GM19397 (cell line): Measurements from ENCODE around the gene APRT.

Source experiments
- ATAC-seq: cut with Tn5 transposase; IDR thresholded peaks from one replicate; pipeline ENCODE4 v1.9.1; 2021; ENCODE audit warnings: mild to moderate bottlenecking, moderate library complexity; ENCODE audit not compliant: unreplicated experiment

Gene APRT

DNA sequence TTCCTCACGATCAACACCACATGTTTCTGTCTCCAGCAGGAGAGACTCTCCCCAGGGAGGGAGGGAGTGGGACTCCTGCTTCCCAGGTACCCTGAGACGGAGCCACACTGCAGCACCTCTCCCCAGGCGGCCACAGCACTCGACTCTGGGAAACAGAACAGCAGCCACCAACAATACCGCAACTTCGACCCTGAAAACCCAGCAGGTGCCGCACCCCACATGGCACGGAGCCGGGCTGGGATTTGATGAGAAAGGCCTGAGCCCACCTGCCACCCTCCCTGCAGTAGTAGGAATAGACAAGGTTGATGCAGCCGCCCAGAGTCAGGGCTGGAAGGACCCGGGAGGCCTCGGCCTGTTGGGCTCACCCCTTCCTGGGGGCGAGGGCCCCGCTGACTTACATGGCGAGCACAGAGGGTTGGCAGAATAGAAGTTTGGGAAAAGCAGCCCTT lies 30.6 kb upstream of the APRT start:
- ATAC-seq, result no peak

DNA sequence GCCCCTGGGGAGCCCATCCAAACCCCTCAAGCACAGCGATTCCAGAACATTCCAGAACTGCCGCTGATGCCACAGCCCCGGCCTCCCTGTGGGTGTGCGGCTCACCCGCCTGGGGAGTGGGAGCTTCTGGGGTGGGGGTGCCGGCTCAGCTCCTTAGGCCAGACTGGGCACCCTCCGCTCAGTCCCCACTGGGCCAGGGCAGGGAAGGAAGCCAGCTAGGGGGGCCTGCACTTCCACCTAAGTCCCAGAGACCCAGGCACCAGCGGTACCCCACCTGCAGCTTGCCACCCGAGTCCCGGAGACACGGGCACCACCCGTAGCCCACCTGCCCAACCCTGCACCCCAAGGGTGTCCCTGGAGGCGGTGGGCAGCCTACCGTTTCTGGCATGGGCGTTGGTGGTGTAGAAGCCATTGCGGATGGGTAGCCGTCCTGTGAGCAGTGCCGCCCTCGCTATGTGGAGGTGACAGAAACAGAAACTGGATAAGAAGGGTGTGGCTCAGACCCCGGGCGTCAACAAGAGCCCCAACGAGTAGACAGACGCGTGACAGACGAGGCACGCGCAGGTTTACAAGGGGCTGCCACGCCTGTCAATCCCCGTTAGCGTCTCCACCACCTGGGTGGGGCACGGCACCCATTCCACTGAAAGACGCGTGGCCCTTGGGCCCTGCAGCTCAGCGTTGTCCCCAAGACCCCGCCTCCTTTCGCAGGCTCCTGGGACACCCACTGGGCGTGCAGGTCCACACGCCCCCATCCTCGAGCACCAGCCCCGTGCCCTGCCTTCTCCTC lies 30.0 kb upstream of the APRT start:
- no peak for ATAC-seq

DNA sequence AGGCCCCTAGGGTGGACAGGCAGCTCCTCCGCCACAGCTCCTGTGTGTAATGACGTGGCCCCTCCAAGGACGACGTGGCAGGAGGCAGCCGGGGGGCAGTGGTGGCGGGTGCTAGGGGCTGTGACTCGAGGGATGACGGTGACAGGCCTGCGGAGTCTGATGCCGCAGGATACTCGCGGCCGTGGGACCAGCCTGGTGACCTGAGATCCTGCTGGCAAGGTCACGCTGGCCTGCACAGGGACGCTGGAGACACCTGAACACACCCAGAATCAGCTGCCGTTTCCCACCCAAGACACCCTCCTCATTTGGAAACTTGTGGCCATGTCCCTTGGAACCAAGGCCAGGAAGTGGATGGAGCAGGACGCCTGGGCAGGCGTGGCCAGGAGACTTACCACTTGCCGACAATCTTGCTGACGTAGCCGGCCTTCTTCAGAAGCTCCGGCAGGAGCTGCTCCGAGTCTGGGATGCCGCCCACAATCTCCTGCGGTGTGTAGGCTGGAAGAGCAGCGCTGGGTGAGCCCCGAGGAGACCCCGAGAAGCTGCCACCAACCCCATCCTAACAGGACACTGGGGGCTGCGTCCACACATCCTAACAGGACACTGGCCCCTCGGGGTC lies 29.0 kb upstream of the APRT start:
- no peak for ATAC-seq

DNA sequence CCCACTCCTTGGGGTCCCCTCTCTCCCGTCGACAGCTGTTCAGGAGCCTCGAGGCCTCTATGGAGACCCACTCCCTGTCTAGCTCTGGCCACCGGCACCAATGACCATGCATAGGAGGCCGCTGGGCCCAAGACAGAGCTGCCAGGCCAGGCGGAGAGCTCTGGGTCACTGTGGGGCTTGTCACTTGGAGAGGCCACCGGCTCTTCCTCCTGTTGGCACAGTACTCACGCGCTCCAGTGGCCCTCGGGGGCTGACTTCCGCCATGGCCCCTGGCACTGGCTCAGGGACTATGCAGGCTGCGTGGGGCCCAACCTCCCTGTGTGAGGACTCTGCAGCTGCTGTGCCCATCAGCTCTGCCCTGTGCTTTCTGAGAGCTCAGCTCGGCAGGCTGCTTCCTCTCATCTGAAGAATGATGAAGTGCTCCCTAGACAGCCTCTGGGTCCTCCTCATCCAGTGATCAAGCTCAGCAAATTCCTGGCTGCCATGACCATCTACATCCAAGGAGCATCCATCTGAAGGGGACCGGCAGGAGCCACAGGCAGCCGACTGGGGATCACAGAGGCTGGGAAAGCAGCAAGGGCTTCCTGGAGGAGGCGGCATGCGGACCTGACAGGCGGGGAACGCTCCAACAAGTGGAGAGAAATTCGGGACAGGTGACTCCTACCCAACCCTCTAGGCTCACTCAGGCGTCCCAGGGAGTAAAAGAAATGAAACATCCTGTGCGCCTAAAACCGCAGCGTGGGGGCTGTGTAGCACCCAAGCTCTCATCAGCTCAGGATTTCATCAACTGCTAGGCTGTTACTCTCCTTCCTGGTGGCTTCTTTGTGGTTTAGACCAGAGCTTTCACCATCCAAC lies 28.2 kb upstream of the APRT start:
- ATAC-seq, result no peak

DNA sequence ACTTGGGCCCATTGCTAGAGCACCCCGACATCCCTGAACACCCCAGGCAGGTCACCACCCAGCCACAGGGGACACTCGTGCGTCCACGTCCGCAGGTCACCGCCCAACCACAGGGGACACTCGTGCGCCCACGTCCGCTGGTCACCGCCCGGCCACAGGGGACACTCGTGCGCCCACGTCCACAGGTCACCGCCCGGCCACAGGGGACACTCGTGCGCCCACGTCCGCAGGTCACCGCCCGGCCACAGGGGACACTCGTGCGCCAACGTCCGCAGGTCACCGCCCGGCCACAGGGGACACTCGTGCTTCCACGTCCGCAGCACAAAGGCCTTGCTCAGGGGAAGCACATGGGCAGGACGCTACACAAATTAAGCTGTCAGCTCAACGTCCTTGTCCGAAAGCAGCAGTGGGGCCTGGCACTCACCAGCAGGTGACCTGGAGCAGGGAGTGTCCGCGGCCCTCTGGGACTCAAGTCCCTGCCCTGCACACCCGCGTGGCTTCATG lies 27.4 kb upstream of the APRT start:
- ATAC-seq, result no peak

DNA sequence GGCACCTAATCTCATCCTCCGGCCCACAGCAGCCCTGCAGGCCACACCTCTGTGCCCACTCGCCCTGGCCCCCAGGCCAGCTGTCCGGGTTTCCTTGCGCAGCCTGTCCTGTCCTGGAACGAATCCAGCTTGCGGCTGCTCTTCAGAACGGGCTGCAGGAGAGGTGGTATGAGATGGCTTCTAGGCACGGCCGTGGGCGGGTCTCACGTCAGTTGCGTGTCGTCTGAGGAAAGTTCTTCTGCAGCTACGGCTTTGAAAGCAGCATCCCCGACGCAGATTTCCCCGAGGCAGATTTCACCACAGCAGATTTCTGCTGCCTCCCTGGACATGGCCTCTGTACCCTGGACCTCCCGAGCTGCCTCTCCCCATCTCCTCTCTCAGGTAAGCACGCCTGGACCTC lies 26.8 kb upstream of the APRT start:
- ATAC-seq, result no peak

DNA sequence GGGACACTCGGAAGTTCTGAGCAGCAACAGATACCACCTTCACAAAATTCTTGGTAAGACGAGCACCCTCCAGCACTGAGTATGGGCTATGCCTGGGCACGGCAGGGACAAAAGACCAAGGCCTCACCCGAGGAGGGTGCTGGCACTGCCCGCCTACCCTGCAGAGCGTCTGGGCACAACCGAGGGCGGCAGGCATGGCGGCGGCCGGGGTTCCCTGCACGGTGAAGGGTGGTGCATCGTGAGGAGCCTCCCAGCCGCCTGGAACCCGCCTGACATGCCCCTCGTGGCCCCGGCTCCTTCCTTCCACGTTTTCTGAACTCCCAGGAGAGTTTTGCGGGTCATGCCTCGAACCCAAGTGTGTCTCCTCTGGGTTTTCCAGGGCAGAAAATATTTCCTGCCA lies 26.1 kb upstream of the APRT start:
- ATAC-seq, result no peak

DNA sequence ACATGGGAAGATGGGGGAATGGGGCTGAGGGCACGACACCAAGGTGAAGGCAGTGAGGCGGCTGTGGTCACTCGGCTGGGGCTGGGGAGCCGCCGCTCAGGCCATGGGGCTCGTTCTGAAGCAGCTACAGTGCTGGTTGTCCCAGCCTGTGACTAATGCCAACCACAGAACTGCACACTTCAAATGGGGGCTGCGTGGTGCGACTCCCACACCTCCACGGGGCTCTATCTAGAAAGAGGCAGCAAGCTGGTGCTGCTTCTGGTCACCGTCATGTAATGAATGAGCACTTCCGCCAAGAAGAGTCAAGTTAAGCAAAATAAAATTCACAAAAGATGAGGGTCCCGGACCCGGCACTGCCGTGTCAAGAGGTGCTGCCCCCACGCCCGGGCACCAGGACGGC lies 25.1 kb upstream of the APRT start:
- ATAC-seq, result no peak

DNA sequence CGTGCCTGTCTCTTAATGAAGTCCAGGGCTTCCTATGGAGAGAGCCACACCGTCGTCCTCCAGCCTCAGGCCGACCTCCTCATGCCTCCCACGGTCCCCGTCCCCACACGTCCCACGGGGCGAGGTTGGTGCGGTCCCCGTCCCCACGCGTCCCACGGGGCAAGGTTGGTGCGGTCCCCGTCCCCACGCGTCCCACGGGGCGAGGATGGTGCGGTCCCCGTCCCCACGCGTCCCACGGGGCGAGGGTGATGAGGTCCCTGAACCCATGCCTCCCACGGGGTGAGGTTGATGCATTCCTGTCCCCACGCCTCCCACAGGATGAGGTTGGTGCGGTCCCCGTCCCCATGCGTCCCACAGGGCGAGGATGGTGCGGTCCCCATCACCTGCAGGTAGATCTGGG lies 24.1 kb upstream of the APRT start:
- ATAC-seq, result no peak

DNA sequence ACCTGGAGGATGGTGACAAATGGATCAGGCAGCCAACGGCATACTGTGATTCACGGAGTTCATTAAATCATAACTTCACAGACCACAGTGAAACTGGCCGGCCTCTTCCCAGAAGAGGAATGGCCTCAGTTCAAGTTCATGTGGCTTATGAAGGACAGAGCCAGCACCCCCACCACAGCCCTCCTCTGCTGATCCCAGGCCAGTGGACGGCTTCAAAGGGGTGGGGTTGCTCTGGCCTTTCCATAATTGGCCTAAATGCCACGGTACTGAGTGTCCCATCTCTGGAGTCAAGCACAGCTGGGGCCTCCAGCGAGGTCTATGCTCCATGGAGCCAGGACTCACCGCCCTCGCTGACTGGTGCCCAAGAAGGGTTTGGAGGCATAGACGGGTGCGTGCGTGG lies 23.7 kb upstream of the APRT start:
- ATAC-seq, result no peak

DNA sequence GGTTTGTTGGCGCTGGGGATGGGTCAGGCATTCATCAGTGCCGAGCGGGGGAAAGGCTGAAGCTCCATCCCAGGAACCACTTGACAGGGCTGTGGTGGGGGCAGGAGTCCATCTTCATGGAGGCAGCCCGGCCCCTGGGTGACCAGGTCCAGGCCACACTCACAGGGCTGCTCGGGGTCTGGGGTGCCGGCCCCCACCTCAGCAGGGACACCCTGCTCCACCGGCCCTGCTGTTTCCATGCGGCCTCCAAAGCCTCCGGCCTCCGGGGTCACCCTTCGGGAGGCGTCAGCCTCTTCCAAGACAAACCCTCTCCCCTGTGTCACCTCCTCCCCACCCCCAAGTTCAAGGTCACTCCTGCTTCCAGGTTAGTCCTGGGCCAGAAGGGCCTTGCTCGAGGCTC lies 22.9 kb upstream of the APRT start:
- ATAC-seq, result no peak

DNA sequence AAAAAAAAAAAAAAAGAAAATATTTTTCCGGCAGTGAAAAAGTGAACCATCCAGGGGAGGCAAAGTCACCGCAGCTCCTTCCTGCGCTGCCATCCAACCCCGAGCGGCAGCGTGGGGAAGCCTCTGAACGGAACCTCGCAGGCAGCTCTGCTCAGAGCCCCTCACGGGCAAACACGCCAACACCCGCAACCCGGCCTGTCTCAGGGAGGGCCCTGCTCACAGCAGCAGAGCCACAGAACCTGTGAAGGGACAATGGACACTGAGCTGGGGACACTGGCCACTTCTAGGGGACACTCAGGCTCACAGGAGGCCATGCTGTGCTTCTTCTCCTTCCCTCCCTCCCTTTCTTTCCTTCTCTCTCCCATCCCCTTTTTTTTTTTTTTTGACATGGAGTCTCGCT lies 21.4 kb upstream of the APRT start:
- ATAC-seq, result no peak

DNA sequence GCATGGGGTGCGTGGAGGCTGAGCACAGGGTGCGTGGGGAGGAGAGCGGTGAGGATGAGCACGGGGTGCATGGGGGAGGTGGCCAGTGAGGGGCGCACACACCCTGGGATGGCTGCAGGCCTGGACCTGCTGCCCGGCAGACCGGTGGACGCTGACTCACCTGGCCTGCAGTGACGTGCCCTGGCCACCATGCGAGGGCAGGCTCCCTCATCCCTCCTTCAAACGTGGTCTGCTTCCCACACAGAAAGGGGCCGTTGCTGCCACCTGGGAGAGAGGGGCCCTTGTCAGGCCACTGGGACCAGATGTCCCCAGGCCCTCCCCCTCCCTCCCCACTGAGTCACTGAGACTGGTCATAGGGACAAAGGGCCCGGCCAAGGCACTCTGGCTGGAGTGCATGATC lies 20.1 kb upstream of the APRT start:
- no peak for ATAC-seq

DNA sequence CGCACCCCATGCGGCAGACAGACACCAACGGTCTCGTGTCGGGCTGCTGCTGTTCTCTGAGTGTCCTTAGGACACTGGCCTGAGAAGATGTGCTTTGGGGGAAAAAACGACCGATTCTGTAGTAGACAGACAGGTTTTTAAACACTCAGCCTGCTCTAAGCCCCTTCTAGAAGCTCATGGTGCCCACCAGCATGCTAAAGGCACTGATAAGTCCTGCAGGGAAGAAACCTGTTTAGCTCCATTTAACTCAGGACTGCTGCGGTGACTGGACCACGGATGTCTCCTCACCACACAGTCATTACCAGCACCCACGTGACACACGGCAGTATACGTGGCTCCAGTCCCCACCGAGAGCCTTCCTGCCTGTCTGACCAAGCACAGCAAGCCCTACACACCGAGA lies 19.1 kb upstream of the APRT start:
- no peak for ATAC-seq

DNA sequence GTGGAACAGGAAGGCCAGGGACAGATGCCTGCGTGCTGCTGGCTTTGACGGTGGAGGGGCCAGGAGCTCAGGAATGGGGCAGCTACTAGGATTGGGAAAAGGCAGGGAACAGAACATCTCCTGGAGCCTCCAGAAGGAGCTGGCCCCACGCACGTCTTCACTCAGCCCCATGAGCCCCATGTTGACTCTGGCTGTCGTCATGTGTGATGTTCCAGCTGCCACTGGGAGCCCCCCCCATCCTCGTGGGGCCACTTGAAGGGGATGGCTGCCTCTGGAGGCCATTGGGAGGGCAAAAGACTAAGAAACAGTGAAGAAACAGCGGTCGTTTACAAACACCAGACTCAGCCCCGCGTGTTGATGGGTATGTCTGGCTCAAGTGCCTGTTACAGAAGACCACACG lies 18.5 kb upstream of the APRT start:
- no peak for ATAC-seq

DNA sequence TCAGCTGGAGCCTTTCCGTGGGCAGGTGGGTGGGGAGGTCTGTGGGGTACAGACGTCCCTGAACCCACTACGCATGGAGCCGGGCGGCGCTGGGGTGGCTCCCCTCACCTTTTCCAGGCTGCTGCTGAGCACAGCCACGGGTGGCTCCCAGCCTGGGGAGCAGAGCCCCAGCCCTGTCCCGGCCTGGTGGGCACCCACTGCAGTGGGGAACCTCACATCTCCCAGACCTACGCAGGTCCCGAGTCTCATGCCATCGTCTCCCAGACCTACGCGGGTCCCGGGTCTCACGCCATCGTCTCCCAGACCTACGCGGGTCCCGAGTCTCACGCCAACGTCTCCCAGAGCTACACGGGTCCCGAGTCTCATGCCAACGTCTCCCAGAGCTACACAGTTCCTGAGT lies 17.0 kb upstream of the APRT start:
- no peak for ATAC-seq

DNA sequence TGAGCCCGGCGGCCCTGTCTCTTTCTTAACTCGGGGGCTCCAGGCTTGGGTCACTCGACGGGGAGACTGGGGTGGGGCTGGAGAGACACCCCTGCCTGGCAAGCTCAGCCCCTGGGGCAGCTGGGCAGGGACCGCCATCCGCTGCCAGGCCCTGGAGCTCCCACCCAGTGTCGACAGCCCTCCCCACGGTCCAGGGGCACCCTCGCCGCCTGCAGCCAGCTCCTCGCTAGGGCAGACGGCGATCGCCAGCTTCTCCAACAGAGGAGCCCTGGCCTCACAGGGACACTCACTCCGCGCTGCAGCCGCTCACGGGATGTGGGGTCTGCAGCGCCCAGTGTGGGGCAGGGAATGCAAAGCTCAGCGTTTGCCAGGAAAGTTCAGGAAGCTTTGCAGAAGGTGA lies 16.0 kb upstream of the APRT start:
- ATAC-seq, result no peak

DNA sequence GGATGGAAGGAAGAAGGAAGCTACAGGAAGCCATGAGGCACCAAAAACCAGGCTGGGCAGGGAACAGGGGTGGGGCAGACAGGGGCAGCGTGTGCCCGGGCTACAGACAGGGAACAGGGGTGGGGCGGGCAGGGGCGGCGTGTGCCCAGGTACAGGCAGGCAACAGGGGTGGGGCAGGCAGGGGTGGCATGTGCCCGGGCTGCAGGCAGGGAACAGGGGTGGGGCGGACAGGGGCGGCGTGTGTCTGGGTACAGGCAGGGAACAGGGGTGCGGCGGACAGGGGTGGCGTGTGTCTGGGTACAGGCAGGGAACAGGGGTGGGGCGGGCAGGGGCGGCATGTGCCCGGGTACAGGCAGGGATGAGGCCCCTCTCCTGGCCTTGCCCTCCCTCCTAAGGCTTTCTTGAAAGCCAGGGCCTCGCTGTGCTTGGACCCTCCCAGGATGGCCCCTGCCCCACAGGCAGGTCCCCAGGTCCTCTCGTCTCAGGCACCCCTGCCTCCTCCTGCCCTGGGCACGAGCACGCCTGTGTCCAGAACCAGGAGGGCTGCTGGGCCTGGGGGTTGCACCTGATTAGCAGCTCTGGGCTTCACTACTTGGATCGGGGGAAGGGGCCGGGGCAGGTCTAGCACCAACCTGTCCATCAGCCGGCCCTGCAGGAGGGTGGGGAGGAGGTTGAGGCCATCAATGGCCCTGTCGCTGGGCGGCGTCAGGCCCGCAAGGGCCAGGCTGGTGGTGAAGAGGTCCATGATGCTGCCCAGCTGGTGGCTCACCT lies 14.5 kb upstream of the APRT start:
- ATAC-seq, result no peak

DNA sequence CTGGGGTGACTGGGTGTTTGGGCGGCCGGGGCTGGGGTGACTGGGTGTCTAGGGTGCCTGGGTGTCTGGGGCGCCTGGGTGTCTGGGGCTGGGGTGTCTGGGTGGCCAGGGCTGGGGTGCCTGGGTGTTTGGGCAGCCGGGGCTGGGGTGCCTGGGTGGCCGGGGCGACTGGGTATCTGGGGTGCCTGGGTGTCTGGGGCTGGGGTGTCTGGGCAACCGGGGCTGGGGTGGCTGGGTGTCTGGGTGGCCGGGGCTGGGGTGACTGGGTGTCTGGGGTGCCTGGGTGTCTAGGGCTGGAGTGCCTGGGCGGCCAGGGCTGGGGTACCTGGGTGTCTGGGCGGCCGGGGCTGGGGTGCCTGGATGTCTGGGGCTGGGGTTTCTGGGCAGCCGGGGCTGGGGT lies 13.4 kb upstream of the APRT start:
- ATAC-seq, result no peak

DNA sequence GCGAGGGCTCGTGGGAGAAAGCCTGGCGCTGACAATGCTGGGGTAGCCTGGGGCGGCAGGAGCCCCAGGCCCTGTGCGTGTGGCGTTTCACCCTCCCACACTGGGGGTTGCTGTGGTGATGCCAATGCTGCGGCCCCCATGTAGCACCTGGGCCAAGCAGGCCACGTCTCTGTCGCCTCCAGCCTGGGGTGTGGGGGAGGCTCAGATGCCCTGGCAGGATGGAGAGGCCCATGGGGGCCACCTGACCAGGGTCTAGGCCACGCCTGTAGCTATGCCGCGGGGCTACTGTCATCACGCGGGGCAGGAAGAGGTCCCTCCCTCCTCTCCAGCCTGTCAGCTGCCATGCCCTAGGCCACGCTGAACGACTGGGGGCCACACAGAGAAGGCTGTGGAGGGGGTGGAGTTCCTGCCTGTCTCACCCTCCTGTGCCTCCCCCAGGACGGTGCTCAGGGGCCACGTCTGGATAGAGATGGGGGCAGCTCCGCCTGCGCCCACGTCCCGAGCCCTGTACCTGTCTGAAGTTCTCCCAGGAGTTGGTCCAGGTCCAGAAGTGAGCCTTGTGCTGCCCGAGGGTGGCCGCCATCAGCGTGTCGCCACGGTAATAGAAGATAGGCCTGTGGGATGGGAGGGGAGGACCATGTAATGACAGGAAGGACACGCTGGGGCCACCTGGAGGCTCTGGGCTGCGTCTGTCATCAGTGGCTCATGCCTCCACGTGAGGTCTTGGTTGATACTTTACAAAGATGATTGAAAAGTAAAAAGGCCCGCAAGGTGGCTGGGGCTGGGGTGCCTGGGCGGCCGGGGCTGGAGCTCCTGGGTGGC lies 12.7 kb upstream of the APRT start:
- ATAC-seq, result no peak
